Small intestine (tissue), 7 donors: ENCODE data around the gene LEF1. TPM values are rescaled to one million over a fixed set of nuclear protein-coding genes. Genes with fewer than 3 reads are reported as not detected.

Source experiments
- DNase-seq, 2 donors: peaks; one replicate each; pipeline versions ENCODE4 v3.0.0 to v3.0.0-alpha.2; 2013
- FAIRE-seq: peaks from 2 replicates; lab custom pipeline; 2012; peaks lifted over from hg19 to GRCh38; lab: Jason Lieb, UNC
- H3K27ac ChIP-seq, 3 donors: one replicate each; pipeline ENCODE4 v1.5.1; 2013; ENCODE audit warnings: low read length in 2 of 3, mild to moderate bottlenecking in 2 of 3, control low read depth in 1 of 3, inconsistent platforms in 1 of 3, low read depth in 1 of 3, moderate library complexity in 1 of 3
- H3K27me3 ChIP-seq, 3 donors: one replicate each; pipeline ENCODE4 v1.6.1; 2013; ENCODE audit warnings: low read length in 3 of 3, inconsistent platforms in 1 of 3; ENCODE audit not compliant: control insufficient read depth in 3 of 3, insufficient read depth in 3 of 3
- H3K36me3 ChIP-seq, 3 donors: one replicate each; pipeline ENCODE4 v1.6.1; 2013; ENCODE audit warnings: low read length in 3 of 3, inconsistent platforms in 1 of 3, low read depth in 1 of 3, mild to moderate bottlenecking in 1 of 3, moderate library complexity in 1 of 3; ENCODE audit not compliant: control insufficient read depth in 3 of 3, insufficient read depth in 2 of 3
- H3K4me1 ChIP-seq, 3 donors: one replicate each; pipeline ENCODE4 v1.6.1; 2013; ENCODE audit warnings: low read length in 2 of 3, inconsistent platforms in 1 of 3, low read depth in 1 of 3, mild to moderate bottlenecking in 1 of 3, moderate library complexity in 1 of 3; ENCODE audit not compliant: control insufficient read depth in 3 of 3, insufficient read depth in 2 of 3
- H3K4me3 ChIP-seq, 3 donors: one replicate each; pipeline ENCODE4 v1.5.1; 2013; ENCODE audit warnings: low read length in 3 of 3, control low read depth in 1 of 3, inconsistent platforms in 1 of 3, low read depth in 1 of 3, mild to moderate bottlenecking in 1 of 3, moderate library complexity in 1 of 3
- H3K9me3 ChIP-seq, 2 donors: one replicate each; pipeline ENCODE4 v1.6.1; 2013; ENCODE audit warnings: low read depth in 1 of 2, low read length in 1 of 2; ENCODE audit not compliant: control insufficient read depth in 2 of 2, insufficient read depth in 1 of 2
- WGBS, 3 donors: extraction: QIAGEN DNeasy Blood & Tissue Kit; methylation state at CpG; one replicate each; pipeline ENCODE4 v1.1.7; 2013; 5-methylcytosine and 5-hydroxymethylcytosine counted together
- polyA plus RNA-seq, 4 donors: library from polyadenylated mRNA; stranded (reverse) in 3 of 4; unstranded in 1 of 4; fragments of 200-250 nt in 3 of 4; fragments of 120-200 nt in 1 of 4; gene quantifications; one replicate each; pipeline versions ENCODE4 v1.2.1 to v1.2.3, GENCODE V29; 2013
- donor health status: healthy with polysubstance abuse.
- donor health status: control.
- donor health status: control.
- donor health status: Bipolar disorder and iron deficiency.
- donor health status: healthy.

The LEF1 gene
- polyA plus RNA-seq, 4 donors: 0.89 to 5.2 (median 3.7) TPM

GRCh38 chr4:108119199-108119800 lies 49.4 kb downstream of the LEF1 start:
- no peak overlapping the region for H3K27ac ChIP-seq
- H3K4me1 ChIP-seq: no peaks in the 10 kb centered on the region
- no peak overlapping the region for H3K4me3 ChIP-seq
- no peak for FAIRE-seq
- H3K36me3 ChIP-seq: no peaks in the 10 kb centered on the region
- H3K27me3 ChIP-seq: no peaks in the 10 kb centered on the region
- WGBS, 3 donors: 83 to 90% (median 86%) methylated on average over 2 of the region's 2 CpGs
- no peaks in the 10 kb centered on the region for H3K9me3 ChIP-seq
- DNase-seq: no peak

DNA sequence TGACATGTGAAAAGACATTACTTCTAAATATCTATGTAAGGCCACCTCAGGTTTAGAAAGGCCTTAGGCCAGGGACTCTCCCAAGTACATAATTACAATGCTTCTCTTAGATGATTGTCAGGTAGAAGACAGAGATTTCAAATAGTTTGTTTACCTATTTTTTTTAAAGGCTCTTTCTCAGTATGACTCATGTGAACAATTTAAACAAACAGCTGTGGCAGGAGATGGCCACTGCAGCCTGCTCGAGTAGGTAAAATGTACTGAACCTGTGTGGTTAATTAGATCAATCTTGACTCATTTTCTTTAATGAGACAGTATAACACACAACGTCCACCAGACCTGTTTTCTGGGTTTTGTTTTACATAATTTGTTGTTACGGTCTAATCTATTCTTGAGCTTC lies 50.2 kb downstream of the LEF1 start:
- no peaks in the 10 kb centered on the region for H3K4me1 ChIP-seq
- WGBS, 3 donors: 41 to 49% (median 43%) methylated on average over 3 of the region's 3 CpGs
- H3K4me3 ChIP-seq: no peak overlapping the region
- H3K36me3 ChIP-seq: no peaks in the 10 kb centered on the region
- no peaks in the 10 kb centered on the region for H3K9me3 ChIP-seq
- DNase-seq: peak in 1 of 2 donors; percentile 8
- no peaks in the 10 kb centered on the region for H3K27me3 ChIP-seq
- no peak for FAIRE-seq
- H3K27ac ChIP-seq: no peak overlapping the region

GRCh38 chr4:108117418-108118182 lies 51.1 kb downstream of the LEF1 start:
- Histone ChIP-seq H3K9me3 (no peaks in the 10 kb centered on the region), H3K4me3 (no peak overlapping the region), H3K36me3 (no peaks in the 10 kb centered on the region), H3K4me1 (no peaks in the 10 kb centered on the region), H3K27ac (no peak overlapping the region), H3K27me3 (no peaks in the 10 kb centered on the region)
- no peak for DNase-seq
- WGBS, 3 donors: 68 to 80% (median 75%) methylated on average over 7 of the region's 7 CpGs
- FAIRE-seq: no peak

DNA sequence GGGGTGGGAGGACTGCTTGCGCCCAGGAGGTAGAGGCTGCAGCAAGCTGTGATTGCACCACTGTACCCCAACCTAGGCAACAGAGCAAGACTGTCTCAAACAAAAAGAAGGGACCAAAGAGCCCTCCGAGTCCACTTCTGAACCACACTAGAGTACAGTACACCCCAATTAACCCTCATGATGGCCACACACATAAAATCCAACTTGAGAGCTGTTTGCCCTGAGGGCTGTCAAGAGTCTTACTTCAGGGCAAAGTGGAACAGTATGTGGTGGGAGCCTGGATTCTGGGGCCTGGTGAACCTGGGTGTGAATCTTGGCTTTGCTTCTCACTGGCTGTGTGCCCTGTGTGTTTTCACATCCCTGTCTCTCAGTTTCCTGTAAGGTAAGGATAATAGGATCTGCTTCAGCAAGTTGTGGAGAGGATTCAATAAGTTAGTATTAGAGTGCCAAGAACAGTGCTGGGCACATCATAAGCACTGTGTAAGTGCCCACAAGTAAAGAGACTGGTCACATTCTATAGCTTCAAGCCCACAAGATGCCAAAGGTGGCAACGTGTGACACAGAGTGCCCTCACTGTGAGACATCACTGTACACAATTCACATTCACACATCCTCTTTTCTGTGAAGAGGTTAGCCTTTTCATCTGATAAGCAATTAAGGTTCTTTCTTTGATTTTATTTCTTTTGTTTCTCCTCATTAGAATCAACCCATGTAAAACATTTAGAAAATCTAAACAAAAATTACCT lies 52.1 kb downstream of the LEF1 start:
- H3K27ac ChIP-seq: no peak overlapping the region
- H3K36me3 ChIP-seq: no peaks in the 10 kb centered on the region
- H3K9me3 ChIP-seq: no peaks in the 10 kb centered on the region
- no peaks in the 10 kb centered on the region for H3K27me3 ChIP-seq
- no peak overlapping the region for H3K4me3 ChIP-seq
- H3K4me1 ChIP-seq: no peaks in the 10 kb centered on the region
- FAIRE-seq (no peak), DNase-seq (no peak)
- 81 to 87% (median 86%) methylated on average over 3 of the region's 3 CpGs for WGBS, 3 donors

DNA sequence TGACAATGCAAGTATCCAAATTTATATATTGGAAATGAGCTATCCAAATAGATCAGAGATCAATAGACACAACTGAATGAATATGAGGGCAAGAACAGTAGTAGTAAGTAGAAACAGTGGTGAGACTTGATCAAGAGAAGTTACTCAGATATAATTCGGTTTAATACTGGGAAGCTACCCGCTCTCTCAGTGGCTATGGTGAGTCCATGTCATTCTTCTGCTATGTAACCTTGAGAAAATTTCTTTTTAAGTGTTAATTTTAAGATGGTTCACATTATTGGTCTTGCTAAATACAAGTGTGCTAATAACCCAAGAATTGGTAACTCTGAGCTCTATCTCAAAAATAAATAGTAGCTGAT lies 53.6 kb downstream of the LEF1 start:
- Histone ChIP-seq H3K9me3 (no peaks in the 10 kb centered on the region), H3K4me3 (no peak overlapping the region), H3K36me3 (no peaks in the 10 kb centered on the region), H3K27ac (no peak overlapping the region), H3K27me3 (no peaks in the 10 kb centered on the region), H3K4me1 (no peaks in the 10 kb centered on the region)
- DNase-seq: no peak
- FAIRE-seq: no peak
- WGBS, 3 donors: 92 to 99% (median 96%) methylated on average over 2 of the region's 2 CpGs

GRCh38 chr4:108114503-108114902 lies 54.2 kb downstream of the LEF1 start:
- Histone ChIP-seq H3K27me3 (no peaks in the 10 kb centered on the region), H3K4me1 (no peaks in the 10 kb centered on the region), H3K9me3 (no peaks in the 10 kb centered on the region), H3K36me3 (no peaks in the 10 kb centered on the region), H3K27ac (no peak overlapping the region), H3K4me3 (no peak overlapping the region)
- DNase-seq (no peak), FAIRE-seq (no peak)
- 68 to 77% (median 73%) methylated on average over 6 of the region's 6 CpGs for WGBS, 3 donors

- Histone ChIP-seq H3K36me3 (no peaks in the 10 kb centered on the region), H3K9me3 (no peaks in the 10 kb centered on the region), H3K4me1 (no peaks in the 10 kb centered on the region), H3K27me3 (no peaks in the 10 kb centered on the region), H3K4me3 (no peak overlapping the region), H3K27ac (no peak overlapping the region)
- DNase-seq (no peak), FAIRE-seq (no peak)
- 46 to 79% (median 55%) methylated on average over 5 of the region's 5 CpGs for WGBS, 3 donors
These were observed 55.5 kb downstream of the LEF1 start for GRCh38 chr4:108113229-108113628.

DNA sequence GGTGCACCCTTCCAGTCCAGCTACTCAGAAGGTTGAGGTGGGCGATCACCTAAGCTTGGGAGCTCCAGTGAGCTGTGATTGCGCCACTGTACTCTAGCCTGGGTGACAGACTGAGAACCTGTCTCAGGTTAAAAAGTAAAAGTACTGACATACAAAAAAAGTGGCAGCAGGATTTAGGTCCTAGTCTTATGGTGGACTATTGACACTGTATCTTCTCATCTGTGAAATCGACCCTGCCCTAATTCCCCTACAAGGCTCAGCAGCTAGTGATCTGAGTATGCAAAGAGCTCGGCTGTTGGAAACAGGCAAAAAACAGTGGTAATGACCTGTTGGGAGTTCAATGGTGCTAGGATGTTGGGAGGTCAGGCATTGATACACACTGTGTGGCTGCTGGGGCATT lies 57.0 kb downstream of the LEF1 start:
- no peak overlapping the region for H3K27ac ChIP-seq
- 92 to 97% (median 93%) methylated on average over 4 of the region's 4 CpGs for WGBS, 3 donors
- H3K36me3 ChIP-seq: no peaks in the 10 kb centered on the region
- no peak for FAIRE-seq
- H3K27me3 ChIP-seq: no peaks in the 10 kb centered on the region
- H3K4me1 ChIP-seq: no peaks in the 10 kb centered on the region
- DNase-seq: no peak
- H3K9me3 ChIP-seq: no peaks in the 10 kb centered on the region
- H3K4me3 ChIP-seq: no peak overlapping the region
